K562 (cell line): Measurements from ENCODE around the gene MED13L. TPM values are rescaled to one million over a fixed set of nuclear protein-coding genes. Genes with fewer than 3 reads are reported as not detected.
A peak's percentile ranks its signal among the peaks of the same experiment; 100 is the strongest.

Experiments used
- ATAC-seq: fragments of 200-7000 bp; cut with Tn5 transposase; 3 replicates; pipeline ENCODE4 v1.9.1; 2020; ENCODE audit warnings: moderate library complexity
- BruUV-seq: library from RNA; stranded (reverse); fragments of 400-500 nt; replicated peaks from 2 replicates; lab custom pipeline; 2021; lab: Mats Ljungman, UMichigan
- CTCF ChIA-PET: fragments of 300-600 bp; formaldehyde crosslinking; extraction: SDS; loops from one replicate; lab custom pipeline; 2021; ENCODE audit warnings: low intra/inter-chr PET ratio; lab: Yijun Ruan, JAX
- POLR2A ChIA-PET: fragments of 300-600, 350-650 bp; sonication (Branson Sonifier 250); formaldehyde crosslinking; extraction: SDS; loops from one replicate; lab custom pipeline; 2021; ENCODE audit warnings: antibody characterized with exemption, inconsistent platforms; lab: Yijun Ruan, JAX
- DNase-seq, 4 experiments: peaks; one replicate each; pipeline versions ENCODE4 v3.0.0 to v3.0.0-alpha.2; 2011 to 2018; ENCODE audit warnings: low spot score in 3 of 4, mixed read lengths in 3 of 4; ENCODE audit errors: extremely low read depth in 1 of 4
- FAIRE-seq: peaks from 2 replicates; lab custom pipeline; 2011; peaks lifted over from hg19 to GRCh38; lab: Jason Lieb, UNC
- H2AFZ ChIP-seq: 2 replicates; pipeline ENCODE4 v1.6.0; 2011; ENCODE audit warnings: low read depth, low read length, control low read depth, inconsistent platforms
- H3K27ac ChIP-seq: fragments of 200-600 bp; 3 replicates; pipeline ENCODE4 v1.8.0; 2011; ENCODE audit warnings: low read depth, mild to moderate bottlenecking, control low read depth, inconsistent platforms, low read length, moderate library complexity, mixed read lengths; ENCODE audit errors: extremely low read depth
- H3K27me3 ChIP-seq, 2 experiments: fragments of 300-600 bp in 1 of 2; 2 replicates in 1 of 2; 3 replicates in 1 of 2; pipeline versions ENCODE4 v1.6.0 to v1.8.0; 2011; ENCODE audit warnings: inconsistent platforms in 2 of 2, low read length in 2 of 2, mild to moderate bottlenecking in 1 of 2, mixed read lengths in 1 of 2, moderate library complexity in 1 of 2; ENCODE audit not compliant: control insufficient read depth in 2 of 2, insufficient read depth in 2 of 2
- H3K36me3 ChIP-seq: fragments of 300-600 bp; 3 replicates; pipeline ENCODE4 v1.8.0; 2011; ENCODE audit warnings: mild to moderate bottlenecking, low read length, inconsistent platforms; ENCODE audit not compliant: control insufficient read depth, insufficient read depth
- H3K4me1 ChIP-seq, 2 experiments: fragments of 200-600 bp in 1 of 2; replicated peaks in 1 of 2; 2 replicates in 1 of 2; 3 replicates in 1 of 2; pipeline versions ENCODE4 v1.5.1 to v1.8.0; 2011; ENCODE audit warnings: inconsistent platforms in 2 of 2, low read length in 2 of 2, mild to moderate bottlenecking in 1 of 2, mixed read lengths in 1 of 2, moderate library complexity in 1 of 2; ENCODE audit not compliant: control insufficient read depth in 2 of 2, insufficient read depth in 2 of 2
- H3K4me2 ChIP-seq: 2 replicates; pipeline ENCODE4 v1.6.1; 2011; ENCODE audit warnings: low read length, control low read depth, inconsistent platforms, mixed read lengths; ENCODE audit not compliant: insufficient read depth
- H3K4me3 ChIP-seq: fragments of 200-600 bp; sonication (generic), shearing (Covaris generic); 2 replicates; pipeline ENCODE4 v1.5.1; 2016; ENCODE audit warnings: control low read depth, inconsistent platforms
- H3K79me2 ChIP-seq: fragments of 200-600 bp; 3 replicates; pipeline ENCODE4 v1.8.0; 2011; ENCODE audit warnings: low read length, inconsistent platforms; ENCODE audit not compliant: control insufficient read depth, insufficient read depth
- H3K9ac ChIP-seq, 2 experiments: 2 replicates each; pipeline versions ENCODE4 v1.6.0 to v1.6.1; 2011; ENCODE audit warnings: low read depth in 2 of 2, low read length in 2 of 2, control low read depth in 1 of 2, inconsistent platforms in 1 of 2, mild to moderate bottlenecking in 1 of 2, mixed read lengths in 1 of 2; ENCODE audit not compliant: insufficient read depth in 1 of 2
- H3K9me1 ChIP-seq: one replicate; pipeline ENCODE4 v1.6.0; 2011; ENCODE audit warnings: inconsistent platforms, mild to moderate bottlenecking, low read length, moderate library complexity; ENCODE audit not compliant: control insufficient read depth, insufficient read depth
- H3K9me3 ChIP-seq: replicated peaks from 2 replicates; pipeline ENCODE4 v1.5.1; 2011; ENCODE audit warnings: low read depth, low read length, inconsistent platforms; ENCODE audit not compliant: control insufficient read depth, insufficient read depth
- H4K20me1 ChIP-seq: replicated peaks from 2 replicates; pipeline ENCODE4 v1.6.1; 2011; ENCODE audit warnings: low read length, inconsistent platforms, mixed read lengths; ENCODE audit not compliant: control insufficient read depth, insufficient read depth
- ADNP ChIP-seq: fragments of 200-800 bp; sonication (Bioruptor generic); IDR thresholded peaks from 2 replicates; pipeline ENCODE4 v1.6.1; 2016; ENCODE audit warnings: missing genetic modification characterization, missing compliant biosample characterization
- PHTF2 ChIP-seq: fragments of 250-450 bp; sonication (Bioruptor Pico); IDR thresholded peaks from 2 replicates; pipeline ENCODE4 v1.5.0; 2021; ENCODE audit warnings: mild to moderate bottlenecking
- ZNF212 ChIP-seq: fragments of 450-650 bp; formaldehyde crosslinking; IDR thresholded peaks from 2 replicates; pipeline ENCODE4 v1.4.0; 2020; ENCODE audit warnings: mild to moderate bottlenecking
- ZNF24 ChIP-seq: fragments of 450-650 bp; IDR thresholded peaks from 2 replicates; pipeline ENCODE4 v1.6.1; 2016
- WGBS: fragments of 100-300 bp; shearing (Covaris generic); methylation state at CpG from one replicate; pipeline ENCODE4 v1.1.6; 2016; ENCODE audit warnings: low coverage, mixed read lengths; ENCODE audit not compliant: insufficient coverage; ENCODE audit errors: missing lambda C conversion rate; 5-methylcytosine and 5-hydroxymethylcytosine counted together
- in situ Hi-C: fragments of 300-500 bp; cut with MboI; formaldehyde crosslinking; loops from 4 replicates; pipeline ENCODE4 v1.15.0; 2018; ENCODE audit warnings: inconsistent platforms, mixed read lengths
- intact Hi-C: fragments of 100-400 bp; cut with micrococcal nuclease; formaldehyde crosslinking; loops from 2 replicates; pipeline ENCODE4 v1.14.2; 2022
- polyA plus RNA-seq, 8 experiments: library from polyadenylated mRNA; depleted of rRNA in 4 of 8; stranded (reverse) in 5 of 8; unstranded in 3 of 8; fragments of >200 nt; fragmentation: Nextera tagmentation in 2 of 8; fragmentation: Illumina TruSeq in 1 of 8; extraction: Ambion mirVana in 2 of 8; extraction: Trizol in 1 of 8; gene quantifications; 2 replicates each; pipeline versions ENCODE4 v1.2.1 to v1.2.3, GENCODE V29; 2011 to 2014; ENCODE audit warnings: inconsistent platforms in 1 of 8, missing spikeins in 1 of 8
- total RNA-seq, 7 experiments: library from RNA; depleted of rRNA in 6 of 7; stranded (reverse); fragments of >200 nt in 6 of 7; fragmentation: Illumina TruSeq in 2 of 7; extraction: Trizol in 2 of 7; gene quantifications; 2 replicates each; pipeline versions ENCODE4 v1.2.1 to v1.2.3, GENCODE V29; 2011 to 2021; ENCODE audit warnings: low replicate concordance in 1 of 7
- TF ChIP-seq, protein P1 (sequence below), 2 experiments: fragments of 450-650 bp in 1 of 2; sonication (generic) in 1 of 2; formaldehyde crosslinking in 1 of 2; IDR thresholded peaks; 2 replicates each; pipeline versions ENCODE4 v1.7.1 to v1.9.0; 2016 to 2022; ENCODE audit warnings: inconsistent platforms in 1 of 2, mild to moderate bottlenecking in 1 of 2, missing genetic modification reagents in 1 of 2
- TF ChIP-seq, protein P2 (sequence below): sonication (generic); formaldehyde crosslinking; IDR thresholded peaks from 2 replicates; pipeline ENCODE4 v1.9.0; 2022; ENCODE audit warnings: mild to moderate bottlenecking, missing genetic modification reagents
- TF ChIP-seq, protein P3 (sequence below): fragments of 450-650 bp; IDR thresholded peaks from 2 replicates; pipeline ENCODE4 v1.6.1; 2017; ENCODE audit warnings: antibody characterized with exemption, mild to moderate bottlenecking

MED13L gene
- total and polyA plus RNA-seq, 9 of the 15 experiments (the other 6 are each of a cell fraction or from before 2014, with no cell fraction given): 13.4 to 90.3 (median 36.9) TPM

GRCh38 chr12:116278279-116278626, 760 bp upstream of the MED13L start:
- peaks cover 17 to 22% of the 10 kb centered on the region in 2 experiments for H3K4me1 ChIP-seq
- H3K79me2 ChIP-seq: peaks cover 37% of the 10 kb centered on the region
- peak overlapping the region; percentile 63 for H2AFZ ChIP-seq
- H4K20me1 ChIP-seq: peaks cover 16% of the 10 kb centered on the region; the same call in 1 of the 2 replicates
- no peak for DNase-seq
- in situ Hi-C loops: no loop called here
- TSS peak; percentile 86 for BruUV-seq
- no peaks in the 10 kb centered on the region for H3K9me1 ChIP-seq
- peak overlapping the region; percentile 78 for H3K27ac ChIP-seq
- H3K9me3 ChIP-seq: no peaks in the 10 kb centered on the region
- H3K4me2 ChIP-seq: peak overlapping the region; percentile 73
- FAIRE-seq: no peak
- no peak for ATAC-seq
- no peaks in the 10 kb centered on the region for H3K36me3 ChIP-seq
- WGBS: 27% methylated on average over 8 of the region's 8 CpGs
- H3K27me3 ChIP-seq: no peaks in the 10 kb centered on the region
- peak overlapping the region; percentile 64 to 91 for H3K9ac ChIP-seq
- peak overlapping the region; percentile 79 for H3K4me3 ChIP-seq
- intact Hi-C loops: loop anchor here (5.0 kb wide), 1 partner anchor 79 kb away; no protein-coding TSS in a partner anchor
- CTCF ChIA-PET: interaction anchor here (0.5 kb wide), 1 partner anchor 8 kb away, joined by 4 read pairs; no protein-coding TSS in a partner anchor
- POLR2A ChIA-PET: interaction anchor here (0.6 to 1.6 kb wide), 9 partner anchors 8 to 457 kb away, joined by 3 to 7 read pairs (median 3); no protein-coding TSS in a partner anchor
- TF ChIP-seq PHTF2: no peak
- TF ChIP-seq ZNF212 (CRISPR knock-in tag): no peak
- TF ChIP-seq, protein P1, sequence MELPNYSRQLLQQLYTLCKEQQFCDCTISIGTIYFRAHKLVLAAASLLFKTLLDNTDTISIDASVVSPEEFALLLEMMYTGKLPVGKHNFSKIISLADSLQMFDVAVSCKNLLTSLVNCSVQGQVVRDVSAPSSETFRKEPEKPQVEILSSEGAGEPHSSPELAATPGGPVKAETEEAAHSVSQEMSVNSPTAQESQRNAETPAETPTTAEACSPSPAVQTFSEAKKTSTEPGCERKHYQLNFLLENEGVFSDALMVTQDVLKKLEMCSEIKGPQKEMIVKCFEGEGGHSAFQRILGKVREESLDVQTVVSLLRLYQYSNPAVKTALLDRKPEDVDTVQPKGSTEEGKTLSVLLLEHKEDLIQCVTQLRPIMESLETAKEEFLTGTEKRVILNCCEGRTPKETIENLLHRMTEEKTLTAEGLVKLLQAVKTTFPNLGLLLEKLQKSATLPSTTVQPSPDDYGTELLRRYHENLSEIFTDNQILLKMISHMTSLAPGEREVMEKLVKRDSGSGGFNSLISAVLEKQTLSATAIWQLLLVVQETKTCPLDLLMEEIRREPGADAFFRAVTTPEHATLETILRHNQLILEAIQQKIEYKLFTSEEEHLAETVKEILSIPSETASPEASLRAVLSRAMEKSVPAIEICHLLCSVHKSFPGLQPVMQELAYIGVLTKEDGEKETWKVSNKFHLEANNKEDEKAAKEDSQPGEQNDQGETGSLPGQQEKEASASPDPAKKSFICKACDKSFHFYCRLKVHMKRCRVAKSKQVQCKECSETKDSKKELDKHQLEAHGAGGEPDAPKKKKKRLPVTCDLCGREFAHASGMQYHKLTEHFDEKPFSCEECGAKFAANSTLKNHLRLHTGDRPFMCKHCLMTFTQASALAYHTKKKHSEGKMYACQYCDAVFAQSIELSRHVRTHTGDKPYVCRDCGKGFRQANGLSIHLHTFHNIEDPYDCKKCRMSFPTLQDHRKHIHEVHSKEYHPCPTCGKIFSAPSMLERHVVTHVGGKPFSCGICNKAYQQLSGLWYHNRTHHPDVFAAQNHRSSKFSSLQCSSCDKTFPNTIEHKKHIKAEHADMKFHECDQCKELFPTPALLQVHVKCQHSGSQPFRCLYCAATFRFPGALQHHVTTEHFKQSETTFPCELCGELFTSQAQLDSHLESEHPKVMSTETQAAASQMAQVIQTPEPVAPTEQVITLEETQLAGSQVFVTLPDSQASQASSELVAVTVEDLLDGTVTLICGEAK (IDR thresholded peaks at IDR 0.05): 0 out of 2 replicates have a peak, but pooled peaks have one; percentile 39
- TF ChIP-seq, protein P1 (CRISPR knock-in tag; IDR thresholded peaks at IDR 0.05): no peak
- peak; percentile 98 for TF ChIP-seq ZNF24
- TF ChIP-seq, protein P2, sequence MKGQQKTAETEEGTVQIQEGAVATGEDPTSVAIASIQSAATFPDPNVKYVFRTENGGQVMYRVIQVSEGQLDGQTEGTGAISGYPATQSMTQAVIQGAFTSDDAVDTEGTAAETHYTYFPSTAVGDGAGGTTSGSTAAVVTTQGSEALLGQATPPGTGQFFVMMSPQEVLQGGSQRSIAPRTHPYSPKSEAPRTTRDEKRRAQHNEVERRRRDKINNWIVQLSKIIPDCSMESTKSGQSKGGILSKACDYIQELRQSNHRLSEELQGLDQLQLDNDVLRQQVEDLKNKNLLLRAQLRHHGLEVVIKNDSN (CRISPR knock-in tag): 0 out of 2 replicates have a peak, but pooled peaks have one; percentile 0
- TF ChIP-seq ADNP (tag): peak; percentile 21; the same call in 1 of the 2 replicates
- TF ChIP-seq, protein P3, sequence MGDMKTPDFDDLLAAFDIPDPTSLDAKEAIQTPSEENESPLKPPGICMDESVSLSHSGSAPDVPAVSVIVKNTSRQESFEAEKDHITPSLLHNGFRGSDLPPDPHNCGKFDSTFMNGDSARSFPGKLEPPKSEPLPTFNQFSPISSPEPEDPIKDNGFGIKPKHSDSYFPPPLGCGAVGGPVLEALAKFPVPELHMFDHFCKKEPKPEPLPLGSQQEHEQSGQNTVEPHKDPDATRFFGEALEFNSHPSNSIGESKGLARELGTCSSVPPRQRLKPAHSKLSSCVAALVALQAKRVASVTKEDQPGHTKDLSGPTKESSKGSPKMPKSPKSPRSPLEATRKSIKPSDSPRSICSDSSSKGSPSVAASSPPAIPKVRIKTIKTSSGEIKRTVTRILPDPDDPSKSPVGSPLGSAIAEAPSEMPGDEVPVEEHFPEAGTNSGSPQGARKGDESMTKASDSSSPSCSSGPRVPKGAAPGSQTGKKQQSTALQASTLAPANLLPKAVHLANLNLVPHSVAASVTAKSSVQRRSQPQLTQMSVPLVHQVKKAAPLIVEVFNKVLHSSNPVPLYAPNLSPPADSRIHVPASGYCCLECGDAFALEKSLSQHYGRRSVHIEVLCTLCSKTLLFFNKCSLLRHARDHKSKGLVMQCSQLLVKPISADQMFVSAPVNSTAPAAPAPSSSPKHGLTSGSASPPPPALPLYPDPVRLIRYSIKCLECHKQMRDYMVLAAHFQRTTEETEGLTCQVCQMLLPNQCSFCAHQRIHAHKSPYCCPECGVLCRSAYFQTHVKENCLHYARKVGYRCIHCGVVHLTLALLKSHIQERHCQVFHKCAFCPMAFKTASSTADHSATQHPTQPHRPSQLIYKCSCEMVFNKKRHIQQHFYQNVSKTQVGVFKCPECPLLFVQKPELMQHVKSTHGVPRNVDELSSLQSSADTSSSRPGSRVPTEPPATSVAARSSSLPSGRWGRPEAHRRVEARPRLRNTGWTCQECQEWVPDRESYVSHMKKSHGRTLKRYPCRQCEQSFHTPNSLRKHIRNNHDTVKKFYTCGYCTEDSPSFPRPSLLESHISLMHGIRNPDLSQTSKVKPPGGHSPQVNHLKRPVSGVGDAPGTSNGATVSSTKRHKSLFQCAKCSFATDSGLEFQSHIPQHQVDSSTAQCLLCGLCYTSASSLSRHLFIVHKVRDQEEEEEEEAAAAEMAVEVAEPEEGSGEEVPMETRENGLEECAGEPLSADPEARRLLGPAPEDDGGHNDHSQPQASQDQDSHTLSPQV: 0 out of 2 replicates have a peak, but pooled peaks have one; percentile 10
